GM18868 (cell line): Measurements from ENCODE around the gene SNX27.
"Not testable (repeated sequence)": the region's sequence is repeated elsewhere in the genome, so short reads cannot be mapped to it uniquely, and the experiment has no call there.

Experiments used
- ATAC-seq: cut with Tn5 transposase; IDR thresholded peaks from one replicate; pipeline ENCODE4 v1.9.1; 2021; ENCODE audit warnings: mild to moderate bottlenecking, moderate library complexity; ENCODE audit not compliant: unreplicated experiment

Gene SNX27

GRCh38 chr1:151602550-151602949 lies 9.3 kb upstream of the SNX27 start:
- not testable (repeated sequence) for ATAC-seq

- ATAC-seq: no peak
Measured at GRCh38 chr1:151604291-151604690, 7.6 kb upstream of the SNX27 start.

- no peak for ATAC-seq
Measured at GRCh38 chr1:151606384-151606783, 5.5 kb upstream of the SNX27 start.

GRCh38 chr1:151606857-151607256 lies 5.0 kb upstream of the SNX27 start:
- no peak for ATAC-seq

- ATAC-seq: no peak
Measured at GRCh38 chr1:151610142-151610541, 1.7 kb upstream of the SNX27 start.

- ATAC-seq: no peak
Measured at GRCh38 chr1:151611288-151611790, 511 bp upstream of the SNX27 start.

GRCh38 chr1:151612501-151613281 lies 841 bp downstream of the SNX27 start:
- ATAC-seq: peak; percentile 10

GRCh38 chr1:151613282-151613780 lies 1.5 kb downstream of the SNX27 start:
- ATAC-seq: no peak

- ATAC-seq: no peak
Measured at GRCh38 chr1:151615711-151616504, 4.1 kb downstream of the SNX27 start.

GRCh38 chr1:151616505-151616849 lies 4.6 kb downstream of the SNX27 start:
- ATAC-seq: no peak

- no peak for ATAC-seq
Measured at GRCh38 chr1:151618003-151618402, 6.2 kb downstream of the SNX27 start.

GRCh38 chr1:151618470-151618869 lies 6.6 kb downstream of the SNX27 start:
- no peak for ATAC-seq

GRCh38 chr1:151618996-151619395 lies 7.1 kb downstream of the SNX27 start:
- ATAC-seq: not testable (repeated sequence)

- ATAC-seq: no peak
Measured at GRCh38 chr1:151619489-151620093, 7.7 kb downstream of the SNX27 start.

- no peak for ATAC-seq
Measured at GRCh38 chr1:151620286-151620685, 8.4 kb downstream of the SNX27 start.

GRCh38 chr1:151621351-151621750 lies 9.5 kb downstream of the SNX27 start:
- no peak for ATAC-seq

GRCh38 chr1:151624783-151625182 lies 12.9 kb downstream of the SNX27 start:
- ATAC-seq: no peak

GRCh38 chr1:151626740-151627334 lies 15.0 kb downstream of the SNX27 start:
- no peak for ATAC-seq

- no peak for ATAC-seq
Measured at GRCh38 chr1:151629278-151629677, 17.4 kb downstream of the SNX27 start.

- peak; percentile 68 for ATAC-seq
Measured at GRCh38 chr1:151635479-151636072, 23.7 kb downstream of the SNX27 start.
